IPS-15b (cell line): ENCODE data around the gene RINL.
A peak's percentile ranks its signal among the peaks of the same experiment; 100 is the strongest.
"Not testable (repeated sequence)": the region's sequence is repeated elsewhere in the genome, so short reads cannot be mapped to it uniquely, and the experiment has no call there.

Source experiments
- H3K27me3 ChIP-seq: one replicate; pipeline ENCODE4 v1.6.1; 2013; ENCODE audit warnings: low read length; ENCODE audit not compliant: control insufficient read depth, insufficient read depth
- H3K36me3 ChIP-seq: one replicate; pipeline ENCODE4 v1.6.1; 2013; ENCODE audit warnings: low read length; ENCODE audit not compliant: control insufficient read depth, insufficient read depth
- H3K4me1 ChIP-seq: one replicate; pipeline ENCODE4 v1.6.1; 2013; ENCODE audit warnings: mild to moderate bottlenecking, low read length; ENCODE audit not compliant: control insufficient read depth, insufficient read depth
- H3K4me3 ChIP-seq: one replicate; pipeline ENCODE4 v1.5.1; 2013; ENCODE audit warnings: low read depth, low read length
- H3K9ac ChIP-seq: one replicate; pipeline ENCODE4 v1.6.1; 2013; ENCODE audit warnings: low read depth, mild to moderate bottlenecking, low read length
- H3K9me3 ChIP-seq: one replicate; pipeline ENCODE4 v1.6.1; 2013; ENCODE audit warnings: mild to moderate bottlenecking, low read length; ENCODE audit not compliant: control insufficient read depth, insufficient read depth

RINL gene

DNA sequence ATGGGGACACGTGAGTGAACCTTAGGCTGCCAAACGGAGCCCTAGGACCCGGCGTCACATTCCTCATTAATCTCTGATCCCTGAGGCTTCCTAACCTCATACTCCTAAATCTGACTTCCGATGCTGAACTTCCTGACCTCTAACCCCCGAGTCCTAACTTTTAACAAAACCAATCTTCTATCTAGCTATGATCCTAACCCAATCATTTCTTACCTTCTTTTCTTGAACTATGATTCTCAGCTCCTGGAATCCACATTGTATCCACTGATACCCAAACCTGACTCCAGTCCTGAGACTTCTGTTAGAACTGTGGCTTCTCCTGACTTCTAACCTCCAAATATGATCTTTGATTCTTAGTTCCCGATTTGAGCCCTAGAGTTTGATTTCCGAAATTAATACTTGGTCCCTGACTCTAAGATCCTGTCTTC, 22.1 kb upstream of the RINL start:
- H3K27me3 ChIP-seq: peaks cover 14% of the 10 kb centered on the region
- peaks cover 6% of the 10 kb centered on the region for H3K4me1 ChIP-seq
- no peaks in the 10 kb centered on the region for H3K9me3 ChIP-seq
- H3K36me3 ChIP-seq: peaks cover 7% of the 10 kb centered on the region
- H3K4me3 ChIP-seq: peak overlapping the region; percentile 62
- H3K9ac ChIP-seq: no peak overlapping the region

DNA sequence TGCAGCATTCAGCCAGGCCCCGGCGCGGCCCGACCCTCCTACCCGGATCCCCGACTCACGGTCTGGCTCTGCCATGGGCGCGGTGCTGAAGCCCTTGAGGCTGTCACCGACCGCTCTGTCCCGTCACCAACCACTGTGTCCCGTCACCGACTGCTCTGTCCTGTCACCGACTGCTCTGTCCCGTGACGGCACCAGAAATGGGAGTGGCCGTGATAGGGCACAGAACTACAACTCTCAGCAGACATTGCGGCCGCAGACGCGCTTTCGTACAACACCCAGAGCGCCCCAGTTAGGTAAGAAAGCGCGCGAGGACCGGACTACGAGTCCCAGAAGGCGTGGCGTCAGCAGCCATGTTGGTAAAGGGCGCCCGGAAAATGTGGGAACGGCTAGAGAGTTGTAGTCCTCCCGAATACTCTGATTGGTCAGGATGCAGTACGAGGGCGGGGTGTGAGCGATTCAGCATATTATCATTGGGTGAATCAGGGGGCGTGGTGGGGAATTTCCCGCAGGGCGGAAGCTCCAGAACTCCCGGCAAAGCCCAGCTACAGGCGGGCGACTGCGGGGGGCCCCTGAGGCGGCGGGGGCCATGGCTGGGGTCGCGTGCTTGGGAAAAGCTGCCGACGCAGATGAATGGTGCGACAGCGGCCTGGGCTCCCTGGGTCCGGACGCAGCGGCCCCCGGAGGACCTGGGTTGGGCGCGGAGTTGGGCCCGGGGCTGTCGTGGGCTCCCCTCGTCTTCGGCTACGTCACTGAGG, 21.5 kb upstream of the RINL start, which contains the start of the genes NFKBIB and SIRT2:
Gene NFKBIB, plus strand, starts transcription at position 523 of the 755 bp plus-strand sequence. Its CDS starts 64 bp downstream, at position 587.
Gene SIRT2, minus strand, starts transcription at position 172 of the 755 bp plus-strand sequence. Its CDS starts 97 bp downstream, at position 75.
- H3K4me3 ChIP-seq: peak within 1 kb of the TSS; percentile 85

DNA sequence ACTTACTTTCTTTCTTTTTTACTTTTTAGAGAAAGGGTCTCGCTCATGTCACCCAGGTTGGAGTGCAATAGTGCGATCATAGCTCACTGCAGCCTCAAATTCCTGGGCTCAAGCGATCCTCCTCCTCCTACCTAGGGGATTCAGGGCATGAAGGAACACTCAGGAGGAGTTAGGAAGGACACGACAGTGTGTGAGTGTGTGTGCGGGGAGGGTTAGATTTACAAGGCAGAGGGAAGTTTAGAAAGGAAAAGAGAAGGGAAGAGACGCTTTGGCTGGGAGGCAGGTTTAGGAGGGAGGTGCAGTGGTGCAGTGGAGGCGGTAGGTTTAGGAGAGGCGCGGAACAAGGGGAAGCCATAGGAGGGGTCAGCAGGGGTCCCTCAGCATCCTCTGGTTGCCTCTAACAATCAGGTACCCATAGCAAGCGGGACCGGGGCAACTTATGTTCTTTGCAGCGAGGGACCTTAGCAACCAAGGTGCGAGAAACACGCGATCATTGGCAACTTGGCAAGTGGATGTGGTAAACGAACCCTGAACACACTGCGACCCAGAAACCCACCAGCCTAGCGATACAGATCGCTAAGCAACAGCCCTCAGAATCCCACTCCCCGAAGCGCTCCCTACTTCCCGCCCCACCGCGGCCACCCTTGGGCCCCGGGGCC, 20.8 kb upstream of the RINL start:
- peaks cover 6% of the 10 kb centered on the region for H3K4me1 ChIP-seq
- H3K9ac ChIP-seq: no peak overlapping the region
- no peaks in the 10 kb centered on the region for H3K9me3 ChIP-seq
- H3K36me3 ChIP-seq: no peaks in the 10 kb centered on the region
- peaks cover 14% of the 10 kb centered on the region for H3K27me3 ChIP-seq
- H3K4me3 ChIP-seq: peak overlapping the region; percentile 85

More for the DNA sequence above, 21.5 kb upstream of the RINL start, which contains the start of the genes NFKBIB and SIRT2:
- Histone ChIP-seq H3K9me3 (no peaks in the 10 kb centered on the region), H3K27me3 (peaks cover 14% of the 10 kb centered on the region), H3K9ac (no peak within 1 kb of the TSS), H3K4me1 (peaks cover 6% of the 10 kb centered on the region), H3K36me3 (peaks cover 1% of the 10 kb centered on the region)

DNA sequence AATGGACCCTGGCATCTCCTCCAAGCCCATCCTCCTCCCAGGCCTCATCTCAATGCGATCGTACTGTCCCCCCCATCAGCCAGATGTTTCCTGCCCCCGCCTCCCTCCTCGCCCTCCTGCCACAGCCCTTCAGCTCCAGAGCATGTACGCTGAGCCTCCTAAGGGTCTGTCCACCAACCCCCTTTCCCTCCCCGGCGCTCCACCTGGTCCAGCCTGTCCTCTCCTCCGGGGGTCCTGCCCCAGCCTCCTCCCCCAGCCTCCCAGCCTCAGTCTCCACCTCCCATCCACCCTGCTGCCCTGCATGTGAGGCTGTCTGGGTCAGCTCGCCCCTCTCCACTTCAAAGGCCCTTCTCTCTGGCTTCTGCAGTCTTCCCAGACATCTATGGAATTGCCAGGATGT, 16.9 kb upstream of the RINL start:
- H3K9me3 ChIP-seq: no peaks in the 10 kb centered on the region
- no peaks in the 10 kb centered on the region for H3K36me3 ChIP-seq
- H3K4me3 ChIP-seq: no peak overlapping the region
- no peak overlapping the region for H3K9ac ChIP-seq
- no peaks in the 10 kb centered on the region for H3K4me1 ChIP-seq
- peaks cover 14% of the 10 kb centered on the region for H3K27me3 ChIP-seq

DNA sequence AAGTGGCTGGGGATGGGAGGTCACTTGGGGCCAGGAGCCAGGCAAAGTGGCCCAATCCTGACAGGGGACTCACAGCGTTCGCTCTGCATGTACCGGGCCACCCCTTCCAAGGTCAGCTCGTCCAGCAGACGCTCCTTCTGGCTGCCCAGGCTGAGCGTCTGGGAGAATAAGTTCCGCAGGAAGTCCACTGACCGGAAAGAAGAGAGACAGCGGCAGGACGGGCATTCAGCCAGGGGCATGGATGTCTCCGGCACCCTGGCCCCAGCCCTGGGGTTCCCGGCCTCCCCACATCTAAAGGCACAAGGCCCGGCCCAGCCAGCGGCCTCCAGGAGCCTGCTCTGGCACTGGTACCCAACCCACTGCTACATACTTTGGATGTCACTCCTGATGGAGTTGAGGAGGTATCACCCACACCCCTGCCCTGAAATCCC, 15.3 kb upstream of the RINL start:
- H3K9ac ChIP-seq: no peak overlapping the region
- no peak overlapping the region for H3K4me3 ChIP-seq
- H3K9me3 ChIP-seq: no peaks in the 10 kb centered on the region
- peaks cover 6% of the 10 kb centered on the region for H3K27me3 ChIP-seq
- no peaks in the 10 kb centered on the region for H3K36me3 ChIP-seq
- no peaks in the 10 kb centered on the region for H3K4me1 ChIP-seq

DNA sequence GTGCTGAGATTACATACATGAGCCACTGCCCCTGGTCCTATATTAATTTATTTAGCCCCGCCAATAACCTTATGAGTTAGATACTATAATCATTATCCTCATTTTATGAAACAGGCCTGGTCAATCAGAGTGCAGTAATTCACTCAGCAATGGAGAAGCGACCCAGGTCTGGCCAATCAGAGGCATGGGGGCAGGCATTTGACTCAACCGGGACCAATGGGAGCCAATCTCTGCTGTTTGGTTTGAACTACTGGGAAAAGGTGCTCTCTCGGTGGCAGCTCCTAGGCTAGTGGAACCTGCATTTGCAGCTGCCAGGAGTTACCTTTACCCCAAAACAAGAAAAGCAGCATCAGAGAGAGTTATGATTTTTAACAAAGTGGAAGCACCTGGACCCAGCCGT, 14.8 kb upstream of the RINL start:
- Histone ChIP-seq H3K4me1 (no peaks in the 10 kb centered on the region), H3K4me3 (no peak overlapping the region), H3K27me3 (peaks cover 1% of the 10 kb centered on the region), H3K9ac (no peak overlapping the region), H3K9me3 (no peaks in the 10 kb centered on the region), H3K36me3 (no peaks in the 10 kb centered on the region)

DNA sequence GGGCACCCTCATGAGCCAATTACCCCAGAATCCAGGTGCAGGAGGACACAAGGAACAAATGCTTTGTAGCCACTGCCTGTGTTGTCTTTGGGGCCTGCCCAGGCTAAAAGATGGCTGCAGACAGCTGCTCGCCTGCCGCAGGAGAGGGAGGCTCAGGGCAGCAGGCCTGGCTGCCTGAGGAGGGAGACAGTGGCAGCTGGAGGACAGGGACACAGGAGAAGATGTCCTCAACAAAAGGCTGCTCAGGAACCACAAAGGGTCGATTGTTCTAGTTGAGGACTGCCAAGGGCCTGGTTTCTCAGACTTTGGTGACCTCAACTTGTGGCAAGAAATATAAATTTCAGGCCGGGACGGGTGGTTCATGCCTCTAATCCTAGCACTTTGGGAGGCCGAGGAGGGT, 13.7 kb upstream of the RINL start:
- H3K9ac ChIP-seq: no peak overlapping the region
- no peaks in the 10 kb centered on the region for H3K4me1 ChIP-seq
- no peaks in the 10 kb centered on the region for H3K36me3 ChIP-seq
- no peaks in the 10 kb centered on the region for H3K27me3 ChIP-seq
- no peak overlapping the region for H3K4me3 ChIP-seq
- H3K9me3 ChIP-seq: no peaks in the 10 kb centered on the region

DNA sequence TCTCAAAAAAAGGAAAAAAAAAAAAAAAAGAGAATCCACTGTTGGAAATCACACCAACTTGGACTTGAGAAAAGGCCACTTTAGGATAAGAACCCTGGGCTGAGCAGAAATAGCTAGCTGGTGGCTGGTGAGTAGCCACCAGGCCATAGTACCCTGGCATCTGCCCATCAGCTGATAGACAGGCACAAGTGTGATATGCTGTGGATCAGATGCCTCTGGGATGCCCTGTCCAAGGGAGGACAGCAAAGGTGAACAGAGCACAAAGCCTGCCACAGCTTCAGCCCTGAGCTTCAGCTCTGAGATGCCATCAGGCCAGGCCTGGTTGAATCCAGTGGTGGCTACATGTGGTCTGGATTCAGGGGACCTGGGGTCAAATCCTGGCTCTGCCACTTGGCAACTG, 12.6 kb upstream of the RINL start:
- Histone ChIP-seq H3K27me3 (no peaks in the 10 kb centered on the region), H3K9ac (no peak overlapping the region), H3K36me3 (no peaks in the 10 kb centered on the region), H3K9me3 (no peaks in the 10 kb centered on the region), H3K4me1 (no peaks in the 10 kb centered on the region), H3K4me3 (no peak overlapping the region)

DNA sequence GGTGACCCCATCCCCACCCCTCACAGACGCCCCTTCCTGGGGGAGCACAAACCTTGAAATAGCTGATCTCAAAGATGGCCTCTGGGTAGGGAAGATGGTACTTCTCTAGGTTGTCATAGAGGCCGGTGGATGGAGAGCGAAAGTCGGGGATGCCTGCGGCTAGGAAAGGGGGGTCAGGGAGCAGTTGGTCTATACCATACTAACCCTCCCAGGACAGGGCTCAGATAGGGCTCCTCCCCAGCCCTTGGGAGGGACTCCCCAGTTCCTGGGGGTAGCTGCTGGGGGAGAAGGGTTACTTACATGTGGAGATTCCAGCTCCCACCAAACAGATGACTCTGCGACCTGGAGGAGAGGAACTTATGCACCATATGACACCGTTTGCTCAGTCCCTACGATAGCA, 11.7 kb upstream of the RINL start:
- H3K9me3 ChIP-seq: no peaks in the 10 kb centered on the region
- no peak overlapping the region for H3K4me3 ChIP-seq
- H3K9ac ChIP-seq: no peak overlapping the region
- H3K36me3 ChIP-seq: no peaks in the 10 kb centered on the region
- no peaks in the 10 kb centered on the region for H3K4me1 ChIP-seq
- H3K27me3 ChIP-seq: no peaks in the 10 kb centered on the region

DNA sequence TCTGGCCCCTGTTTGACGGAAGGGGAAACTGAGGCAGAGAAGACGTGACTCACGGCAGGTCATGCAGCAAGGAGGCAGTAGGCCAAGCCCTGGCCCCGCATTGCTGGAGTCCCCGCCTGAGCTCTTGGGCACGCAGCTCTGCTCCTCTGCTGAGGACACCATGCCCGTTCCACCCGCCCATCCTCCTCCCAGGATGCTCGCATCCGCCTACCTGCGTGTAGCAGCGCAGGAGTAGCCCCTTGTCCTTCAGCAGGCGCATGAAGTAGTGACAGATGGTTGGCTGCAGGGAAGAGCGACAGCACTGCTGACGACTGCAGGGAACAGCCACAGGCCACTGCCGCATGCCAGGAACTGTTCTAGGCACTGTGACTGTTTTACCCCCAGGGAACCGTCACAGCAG, 10.8 kb upstream of the RINL start:
- Histone ChIP-seq H3K27me3 (no peaks in the 10 kb centered on the region), H3K9me3 (no peaks in the 10 kb centered on the region), H3K4me1 (no peaks in the 10 kb centered on the region)

DNA sequence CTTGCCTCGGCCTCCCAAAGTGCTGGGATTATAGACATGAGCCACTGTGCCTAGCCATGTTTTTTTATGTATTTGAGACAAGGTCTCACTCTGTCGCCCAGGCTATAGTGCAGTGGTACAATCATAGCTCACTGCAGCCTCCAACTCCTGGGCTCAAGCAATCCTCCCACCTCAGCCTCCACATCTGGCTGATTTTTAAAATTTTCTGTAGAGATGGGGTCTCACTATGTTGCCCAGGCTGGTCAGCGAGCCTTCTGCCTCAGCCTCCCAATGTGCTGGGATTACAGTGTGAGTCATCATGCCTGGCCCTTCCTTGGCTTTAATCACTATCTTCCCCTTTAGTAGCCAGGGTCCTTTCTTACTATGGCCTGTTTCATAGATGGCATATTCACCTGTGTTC, 6.6 kb upstream of the RINL start:
- H3K9ac ChIP-seq, H3K4me3 ChIP-seq, H3K4me1 ChIP-seq, H3K9me3 ChIP-seq, H3K36me3 ChIP-seq, H3K27me3 ChIP-seq: not testable (repeated sequence)

More for the DNA sequence above, 10.8 kb upstream of the RINL start:
- no peaks in the 10 kb centered on the region for H3K36me3 ChIP-seq
- H3K9ac ChIP-seq: no peak overlapping the region
- no peak overlapping the region for H3K4me3 ChIP-seq

DNA sequence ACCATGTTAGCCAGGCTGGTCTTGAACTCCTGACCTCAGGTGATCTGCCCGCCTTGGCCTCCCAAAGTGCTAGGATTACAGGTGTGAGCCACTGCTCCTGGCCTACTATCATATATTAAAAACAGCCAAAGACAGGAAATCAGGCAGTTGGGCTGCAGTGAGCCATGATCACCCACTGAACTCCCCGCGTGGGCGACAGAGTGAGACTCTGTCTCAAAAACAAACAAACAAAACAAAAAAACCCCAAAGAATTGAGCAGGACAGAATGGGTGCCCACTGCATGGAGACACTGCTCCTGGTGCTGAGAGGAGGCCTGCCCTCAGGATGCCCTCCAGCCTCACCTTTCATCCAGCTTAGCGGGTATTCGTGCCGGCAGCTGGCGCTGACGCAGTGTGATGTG, 5.2 kb upstream of the RINL start:
- H3K27me3 ChIP-seq: no peaks in the 10 kb centered on the region
- H3K9me3 ChIP-seq: no peaks in the 10 kb centered on the region
- no peak overlapping the region for H3K9ac ChIP-seq
- H3K4me3 ChIP-seq: no peak overlapping the region
- no peaks in the 10 kb centered on the region for H3K4me1 ChIP-seq
- H3K36me3 ChIP-seq: no peaks in the 10 kb centered on the region
